GM19035 (cell line): ENCODE data around the gene LYVE1.

Source experiments
- ATAC-seq: cut with Tn5 transposase; IDR thresholded peaks from one replicate; pipeline ENCODE4 v1.9.1; 2021; ENCODE audit not compliant: unreplicated experiment

Gene LYVE1

GRCh38 chr11:10592331-10592730 lies 23.9 kb upstream of the LYVE1 start:
- no peak for ATAC-seq

- ATAC-seq, result no peak
Measured at GRCh38 chr11:10591741-10592140, 23.3 kb upstream of the LYVE1 start.

DNA sequence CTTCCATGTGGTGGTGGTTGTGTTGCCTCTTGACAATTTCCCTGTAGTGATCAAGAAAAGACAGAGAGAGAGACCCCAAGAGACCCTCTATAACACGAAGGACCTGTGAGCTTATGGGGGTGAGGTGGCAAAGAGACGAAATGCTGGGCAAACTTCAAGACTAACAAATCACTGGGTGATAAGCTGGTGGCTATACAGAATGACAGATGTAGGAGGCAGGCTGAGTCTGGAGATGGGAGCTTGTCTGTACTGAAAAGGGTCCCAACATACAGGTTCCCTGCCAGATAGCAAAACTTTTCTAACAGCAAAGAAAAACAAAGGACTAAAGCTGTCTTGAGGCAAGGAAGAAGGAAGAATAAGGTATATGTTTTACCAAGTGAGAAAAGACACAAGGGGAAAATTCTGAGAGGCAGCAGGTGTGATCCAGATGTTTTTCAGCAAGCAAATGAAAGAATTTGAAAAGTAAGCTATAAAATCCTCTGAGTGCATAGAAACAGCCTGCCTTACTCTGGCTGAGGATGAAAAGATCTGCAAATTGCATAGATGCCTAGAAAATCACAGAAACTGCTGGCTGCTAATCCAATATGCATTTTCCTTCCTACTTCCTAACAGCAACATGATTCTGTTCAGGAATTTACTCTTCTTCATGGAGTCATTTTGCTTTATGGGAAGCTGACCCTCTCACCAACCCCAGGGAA lies 21.9 kb upstream of the LYVE1 start:
- ATAC-seq, result no peak

GRCh38 chr11:10588904-10589303 lies 20.4 kb upstream of the LYVE1 start:
- ATAC-seq, result no peak

- no peak for ATAC-seq
Measured at GRCh38 chr11:10587995-10588394, 19.5 kb upstream of the LYVE1 start.

DNA sequence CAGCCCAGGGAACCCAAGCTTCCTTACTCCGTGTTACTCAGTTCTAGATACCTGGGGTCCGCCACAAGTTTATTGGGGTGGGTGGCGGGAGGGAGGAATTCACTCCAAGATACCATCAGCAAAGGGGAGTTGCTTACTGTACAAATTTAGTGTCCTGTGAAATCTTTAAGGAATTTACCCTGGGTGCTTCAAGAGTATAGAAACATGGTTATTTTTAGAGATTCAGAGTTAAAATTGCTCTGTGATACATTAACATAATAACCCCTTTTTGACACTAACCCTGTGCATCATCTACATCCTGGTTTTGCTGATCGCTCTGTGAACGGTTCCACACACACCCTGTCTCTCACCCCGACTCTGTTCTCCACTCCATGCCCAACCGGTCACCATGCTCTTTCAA lies 18.9 kb upstream of the LYVE1 start:
- no peak for ATAC-seq

- ATAC-seq, result no peak
Measured at GRCh38 chr11:10584071-10584501, 15.6 kb upstream of the LYVE1 start.

GRCh38 chr11:10581481-10582019 lies 13.1 kb upstream of the LYVE1 start:
- ATAC-seq, result no peak

DNA sequence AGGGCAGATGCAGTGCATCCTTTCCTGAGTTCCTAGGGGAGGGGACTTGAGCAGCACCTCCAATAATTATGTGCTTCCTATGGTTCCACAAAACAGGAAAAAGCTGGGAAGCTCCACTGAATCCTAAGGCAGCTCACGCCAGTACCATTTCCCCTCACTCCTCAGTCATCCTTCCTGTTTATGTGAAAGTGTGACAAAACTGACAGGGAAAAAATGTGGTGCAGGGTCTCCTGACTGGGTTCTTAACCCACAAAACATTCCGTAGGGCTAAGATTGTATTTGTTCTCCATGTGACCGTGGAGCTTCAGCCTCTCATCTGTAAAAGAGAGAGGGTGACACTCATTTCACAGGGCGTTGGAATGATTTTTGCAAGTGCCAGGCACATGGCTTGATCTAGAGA lies 12.2 kb upstream of the LYVE1 start:
- ATAC-seq, result no peak

DNA sequence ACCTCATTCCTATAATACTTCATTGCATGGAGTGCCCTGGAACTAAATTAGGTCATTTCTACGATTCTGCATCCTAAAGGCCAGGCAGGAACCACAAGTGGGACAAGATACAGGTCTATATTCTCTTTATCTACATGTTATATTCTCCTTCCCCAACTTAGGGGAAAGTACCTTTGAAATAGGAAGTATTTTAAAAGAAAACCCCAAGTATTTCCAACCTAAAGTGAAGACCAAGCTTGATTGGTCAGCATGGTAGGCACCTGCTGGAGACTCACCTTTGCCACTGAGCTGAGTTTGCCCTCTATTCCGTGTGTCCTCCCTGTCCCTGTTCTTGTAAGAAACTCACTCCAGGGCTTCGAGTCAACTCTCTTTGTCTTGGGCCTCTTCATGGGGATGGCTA lies 11.2 kb upstream of the LYVE1 start:
- ATAC-seq, result no peak

- no peak for ATAC-seq
Measured at GRCh38 chr11:10576035-10576398, 7.6 kb upstream of the LYVE1 start.

- ATAC-seq, result no peak
Measured at GRCh38 chr11:10575346-10576034, 7.0 kb upstream of the LYVE1 start.

DNA sequence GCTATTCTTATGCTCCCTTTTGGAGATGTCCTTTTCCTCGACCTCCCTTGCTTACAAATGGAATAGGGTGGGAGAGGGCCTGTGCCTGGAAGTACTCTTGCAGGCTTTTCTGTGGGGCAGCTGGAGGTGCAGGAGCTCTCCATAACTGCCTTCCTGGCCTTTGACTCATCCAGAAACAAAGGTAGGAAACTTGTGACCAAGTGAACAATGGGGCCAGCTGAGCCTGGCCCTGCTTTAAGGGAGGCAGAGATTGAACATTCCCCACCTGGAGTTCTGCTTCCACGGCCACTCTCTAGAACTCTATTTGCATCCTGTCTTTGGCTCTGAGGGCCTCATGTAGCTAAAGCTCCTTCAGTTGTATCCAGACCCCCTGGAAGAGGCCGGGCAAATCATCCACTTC lies 5.1 kb upstream of the LYVE1 start:
- no peak for ATAC-seq

GRCh38 chr11:10573028-10573427 lies 4.6 kb upstream of the LYVE1 start:
- no peak for ATAC-seq

DNA sequence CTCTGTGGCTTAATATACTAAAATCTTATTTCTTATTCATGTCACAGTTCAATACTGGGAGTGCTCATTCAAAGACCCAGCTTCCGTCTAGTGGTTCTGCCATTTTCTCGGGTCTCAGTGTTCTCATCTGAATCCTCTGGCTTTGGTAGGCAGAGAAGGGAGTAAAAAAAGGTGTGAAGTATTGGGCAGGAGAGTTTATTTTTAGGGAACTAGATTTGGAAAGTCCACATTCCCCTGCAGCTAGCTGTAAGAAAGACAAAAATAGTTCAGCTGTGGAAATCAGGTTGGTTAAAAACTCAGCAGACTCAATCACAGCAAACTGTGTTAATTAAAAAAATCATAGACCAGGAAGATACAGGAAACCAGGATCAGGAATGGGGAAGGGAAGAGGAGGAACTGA lies 4.1 kb upstream of the LYVE1 start:
- ATAC-seq, result no peak

DNA sequence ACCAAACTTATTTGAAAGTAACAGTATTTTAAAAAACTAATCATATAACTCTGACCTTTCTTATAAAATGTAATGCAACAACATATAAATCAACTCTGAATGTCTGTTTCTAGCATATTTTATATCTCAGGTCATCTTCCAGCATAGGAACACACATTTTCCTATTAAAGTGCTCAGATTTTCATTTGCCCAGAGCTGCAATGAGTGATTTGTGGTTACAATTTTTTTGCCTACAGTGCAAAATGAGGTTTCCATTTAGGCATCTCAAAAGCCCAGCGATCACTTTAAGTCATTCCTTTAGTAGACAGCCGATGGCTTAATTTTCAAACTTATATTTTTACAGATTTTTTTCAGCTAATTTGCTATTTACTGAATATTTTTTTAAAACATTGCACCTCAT lies 1.0 kb downstream of the LYVE1 start:
- ATAC-seq, result no peak

DNA sequence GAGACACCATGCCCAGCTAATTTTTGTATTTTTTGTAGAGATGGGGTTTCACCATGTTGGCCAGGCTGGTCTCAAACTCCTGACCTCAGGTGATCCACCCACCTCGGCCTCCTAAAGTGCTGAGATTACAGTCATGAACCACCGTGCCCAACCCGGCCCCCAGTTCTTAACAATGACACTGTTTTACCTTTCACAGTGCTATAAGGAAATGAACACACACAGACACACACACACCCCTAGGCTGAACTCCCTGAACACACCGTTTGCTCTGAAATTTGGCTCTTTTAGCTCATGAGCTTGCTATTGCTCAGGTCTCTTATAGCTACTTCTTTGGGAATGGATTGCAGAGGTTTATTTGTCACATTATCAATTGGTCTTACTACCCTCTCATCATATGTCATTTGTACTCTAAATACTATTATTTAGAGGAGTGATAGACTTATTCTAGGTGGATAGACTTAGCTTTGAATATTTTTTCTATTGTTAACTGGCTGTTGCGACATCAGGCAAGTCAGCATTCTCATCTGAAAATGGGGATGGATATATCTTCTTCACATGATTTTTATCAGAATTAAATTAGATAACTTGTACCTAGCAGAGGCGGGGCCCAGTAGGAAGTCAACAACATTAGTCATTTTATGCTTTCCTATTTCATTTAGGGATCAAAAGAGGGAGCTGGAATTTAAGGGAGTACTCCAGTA lies 2.1 kb downstream of the LYVE1 start:
- ATAC-seq, result no peak

DNA sequence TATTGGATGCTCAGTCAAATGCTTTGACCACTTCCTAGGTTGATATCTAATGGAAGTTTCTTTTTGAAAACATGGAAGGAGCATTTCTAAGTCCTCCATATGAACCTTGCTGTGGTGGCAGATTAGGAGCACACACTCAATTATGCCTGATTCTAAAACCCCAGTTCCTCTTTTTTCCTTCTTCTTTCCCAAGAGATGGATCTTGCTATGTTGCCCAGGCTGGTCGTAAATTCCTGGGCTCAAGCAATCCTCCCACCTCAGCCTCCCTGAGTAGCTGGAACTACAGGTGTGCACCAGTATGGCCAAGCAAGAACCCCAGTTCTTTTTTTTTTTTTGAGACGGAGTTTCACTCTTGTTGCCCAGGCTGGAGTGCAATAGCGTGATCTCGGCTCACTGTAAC lies 3.0 kb downstream of the LYVE1 start:
- no peak for ATAC-seq

GRCh38 chr11:10564696-10565318 lies 3.7 kb downstream of the LYVE1 start:
- ATAC-seq, result no peak

DNA sequence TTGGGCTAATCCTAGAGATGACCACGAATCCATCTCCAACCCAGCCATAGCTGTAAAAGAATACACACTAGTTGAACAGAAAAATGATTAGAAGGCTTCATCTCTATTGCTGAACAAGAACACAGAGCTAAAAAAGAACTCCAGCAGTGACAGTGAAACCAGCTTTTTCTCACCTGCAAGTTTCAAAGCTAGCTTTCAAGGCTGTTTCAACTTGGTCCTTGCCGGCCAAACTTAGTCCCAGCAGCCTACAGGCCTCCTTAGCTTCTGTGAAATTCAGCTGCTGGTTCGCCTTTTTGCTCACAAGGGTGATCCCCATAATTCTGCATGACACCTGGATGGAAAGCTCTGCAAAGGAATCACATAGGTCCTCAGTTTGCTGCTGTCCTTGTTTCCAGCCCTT lies 4.4 kb downstream of the LYVE1 start:
- no peak for ATAC-seq

- ATAC-seq, result no peak
Measured at GRCh38 chr11:10561947-10562346, 6.5 kb downstream of the LYVE1 start.
